Skeletal muscle tissue (tissue), 4 donors: ENCODE data around the gene NEURL3. TPM values are rescaled to one million over a fixed set of nuclear protein-coding genes. Genes with fewer than 3 reads are reported as not detected.
A peak's percentile ranks its signal among the peaks of the same experiment; 100 is the strongest.

Source experiments
- H3K27ac ChIP-seq: one replicate; pipeline ENCODE4 v1.7.0; 2013; ENCODE audit warnings: mild to moderate bottlenecking, low read depth, low read length, inconsistent platforms
- H3K27me3 ChIP-seq, 3 donors: one replicate each; pipeline ENCODE4 v1.7.0; 2013; ENCODE audit warnings: low read length in 3 of 3; ENCODE audit not compliant: control insufficient read depth in 3 of 3, insufficient read depth in 3 of 3
- H3K36me3 ChIP-seq, 3 donors: one replicate each; pipeline ENCODE4 v1.7.0; 2013; ENCODE audit warnings: low read length in 3 of 3; ENCODE audit not compliant: control insufficient read depth in 3 of 3, insufficient read depth in 3 of 3
- H3K4me1 ChIP-seq, 3 donors: one replicate each; pipeline ENCODE4 v1.7.0; 2013; ENCODE audit warnings: low read length in 3 of 3, mild to moderate bottlenecking in 3 of 3; ENCODE audit not compliant: control insufficient read depth in 3 of 3, insufficient read depth in 3 of 3
- H3K4me3 ChIP-seq, 3 donors: one replicate each; pipeline ENCODE4 v1.7.0; 2013; ENCODE audit warnings: low read length in 3 of 3
- H3K9ac ChIP-seq, 3 donors: one replicate each; pipeline ENCODE4 v1.7.0; 2013; ENCODE audit warnings: low read length in 3 of 3, mild to moderate bottlenecking in 3 of 3, moderate library complexity in 2 of 3, low read depth in 1 of 3
- H3K9me3 ChIP-seq, 3 donors: one replicate each; pipeline ENCODE4 v1.7.0; 2013; ENCODE audit warnings: low read length in 3 of 3; ENCODE audit not compliant: control insufficient read depth in 3 of 3
- total RNA-seq: library from RNA; depleted of rRNA; stranded (reverse); fragments of >200 nt; gene quantifications from one replicate; pipeline ENCODE4 v1.2.3, GENCODE V29; 2014
- donor health status: Osteomylitis.

The NEURL3 gene
- total RNA-seq, 1 donor from 2014 or later: not detected

DNA sequence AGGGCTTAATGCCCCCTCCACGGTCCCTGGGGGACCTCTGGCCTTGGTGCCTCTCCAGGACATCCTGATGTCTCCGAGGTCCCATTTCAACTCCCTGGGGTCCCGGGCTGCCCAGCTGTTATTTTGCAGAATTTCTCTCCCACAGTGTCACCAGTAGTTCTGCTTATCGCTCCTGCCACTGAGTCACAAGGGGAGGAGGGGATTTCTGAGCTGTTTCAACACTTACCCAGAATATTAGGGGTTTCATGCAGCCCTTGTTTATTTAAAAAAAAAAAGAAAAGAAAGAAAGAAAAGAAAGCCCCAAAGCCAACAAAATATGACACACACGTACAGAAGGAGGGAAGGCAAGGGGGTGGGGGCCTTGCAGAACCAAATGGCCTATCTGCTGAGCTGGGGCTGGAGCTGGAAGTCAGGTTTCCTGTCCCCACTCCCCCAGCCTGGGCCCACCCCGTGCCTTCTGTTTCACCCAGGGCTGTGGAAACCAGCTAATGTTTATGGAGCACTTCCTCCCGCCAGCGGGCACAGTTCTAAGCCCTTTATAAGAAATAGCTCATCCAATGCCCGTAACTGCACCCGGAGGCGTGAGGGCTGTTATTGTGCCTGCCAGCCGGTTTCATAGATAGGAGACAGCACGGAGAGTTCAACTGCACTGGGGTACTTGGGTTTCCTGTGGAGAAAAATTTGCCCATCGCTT is 23.0 kb upstream of the NEURL3 start:
- peak overlapping the region; percentile 54 to 60 (median 55) for H3K4me3 ChIP-seq
- peaks cover 49 to 56% (median 53%) of the 10 kb centered on the region in 3 donors for H3K4me1 ChIP-seq
- peak overlapping the region; percentile 68 to 84 (median 70) for H3K9ac ChIP-seq
- H3K27ac ChIP-seq: peak overlapping the region; percentile 97
- H3K9me3 ChIP-seq: no peaks in the 10 kb centered on the region
- no peaks in the 10 kb centered on the region for H3K27me3 ChIP-seq
- H3K36me3 ChIP-seq: no peaks in the 10 kb centered on the region

DNA sequence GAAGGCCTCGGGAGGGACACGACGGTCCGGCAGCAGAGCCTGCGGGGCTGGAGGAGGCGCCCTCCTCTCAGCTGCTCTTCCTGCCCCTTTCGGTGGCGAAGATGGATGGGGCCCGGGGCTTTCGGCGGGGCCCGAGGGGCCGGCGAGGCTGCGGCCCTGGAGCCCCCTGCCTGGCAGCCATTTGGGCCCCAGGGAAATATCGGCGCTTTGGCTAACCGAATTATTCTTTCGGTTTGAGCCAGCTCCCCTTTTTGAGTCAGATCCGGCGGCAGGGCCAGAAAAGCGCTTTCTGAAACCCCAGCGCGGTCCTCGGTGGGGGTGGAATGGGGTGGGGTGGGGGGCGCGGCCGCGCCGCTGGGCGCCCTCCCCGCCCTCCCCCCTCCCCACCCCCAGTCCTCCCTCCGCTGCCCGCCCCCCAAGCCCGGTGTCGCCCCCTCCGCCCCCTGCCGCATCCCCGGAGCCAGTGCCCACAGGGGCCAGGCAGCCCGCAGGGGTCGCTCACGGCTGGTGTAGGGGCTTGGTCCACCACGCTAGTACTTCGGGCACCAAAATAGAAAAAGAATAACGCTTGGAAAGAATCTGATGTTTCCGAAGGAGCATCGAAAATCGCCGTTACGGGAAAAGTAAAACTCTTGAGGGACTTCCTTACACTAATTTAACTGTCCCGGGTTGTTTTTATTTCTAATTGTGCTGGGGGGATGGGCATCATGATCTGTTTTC is 22.3 kb upstream of the NEURL3 start:
- H3K9ac ChIP-seq: peak overlapping the region; percentile 68 to 84 (median 70)
- H3K4me3 ChIP-seq: peak overlapping the region; percentile 56 to 60 (median 58)
- no peaks in the 10 kb centered on the region for H3K27me3 ChIP-seq
- no peaks in the 10 kb centered on the region for H3K36me3 ChIP-seq
- H3K4me1 ChIP-seq: peaks cover 42 to 49% (median 46%) of the 10 kb centered on the region in 3 donors
- peak overlapping the region; percentile 97 for H3K27ac ChIP-seq
- H3K9me3 ChIP-seq: no peaks in the 10 kb centered on the region

- Histone ChIP-seq H3K4me1 (peaks cover 37 to 42% (median 41%) of the 10 kb centered on the region in 3 donors), H3K27me3 (no peaks in the 10 kb centered on the region), H3K9ac (peak overlapping the region; percentile 57 to 73 (median 68)), H3K4me3 (peak overlapping the region; percentile 56 to 60 (median 58)), H3K9me3 (no peaks in the 10 kb centered on the region), H3K36me3 (no peaks in the 10 kb centered on the region), H3K27ac (peak overlapping the region; percentile 31)
Observed at GRCh38 chr2:96526615-96527285, 21.6 kb upstream of the NEURL3 start.

DNA sequence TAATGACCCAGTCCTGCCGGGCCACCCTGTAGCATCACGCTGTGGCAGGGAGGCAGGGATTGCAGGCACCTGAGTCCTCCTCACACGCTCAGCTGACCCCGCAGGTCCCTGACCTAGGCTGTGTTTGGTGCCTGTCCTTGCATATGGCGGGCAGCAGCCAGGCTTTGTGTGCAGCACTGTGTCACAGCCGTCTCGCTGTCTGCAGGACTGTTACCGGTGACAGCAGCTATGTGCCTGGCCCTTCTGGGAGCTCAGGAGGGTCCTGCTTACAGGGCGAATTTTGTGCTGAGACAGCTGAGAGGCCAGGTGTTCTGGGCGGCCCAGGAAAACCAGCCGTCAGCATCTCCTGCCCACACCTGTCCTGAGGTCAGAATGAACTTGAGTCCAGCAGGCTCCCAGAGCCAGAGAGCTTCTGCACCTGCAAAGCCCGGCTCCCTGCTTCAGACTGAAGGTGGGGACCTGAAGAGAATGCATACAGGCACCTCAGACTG is 21.0 kb upstream of the NEURL3 start:
- H3K9me3 ChIP-seq: no peaks in the 10 kb centered on the region
- H3K4me1 ChIP-seq: peaks cover 31 to 37% (median 35%) of the 10 kb centered on the region in 3 donors
- no peak overlapping the region for H3K27ac ChIP-seq

GRCh38 chr2:96525211-96525507 is 20.0 kb upstream of the NEURL3 start:
- Histone ChIP-seq H3K4me3 (no peak overlapping the region), H3K27me3 (no peaks in the 10 kb centered on the region), H3K9me3 (no peaks in the 10 kb centered on the region), H3K36me3 (no peaks in the 10 kb centered on the region), H3K27ac (no peak overlapping the region), H3K4me1 (peaks cover 25 to 32% (median 27%) of the 10 kb centered on the region in 3 donors), H3K9ac (no peak overlapping the region)

More for the DNA sequence above, 21.0 kb upstream of the NEURL3 start:
- Histone ChIP-seq H3K27me3 (no peaks in the 10 kb centered on the region), H3K4me3 (no peak overlapping the region), H3K36me3 (no peaks in the 10 kb centered on the region), H3K9ac (no peak overlapping the region)

DNA sequence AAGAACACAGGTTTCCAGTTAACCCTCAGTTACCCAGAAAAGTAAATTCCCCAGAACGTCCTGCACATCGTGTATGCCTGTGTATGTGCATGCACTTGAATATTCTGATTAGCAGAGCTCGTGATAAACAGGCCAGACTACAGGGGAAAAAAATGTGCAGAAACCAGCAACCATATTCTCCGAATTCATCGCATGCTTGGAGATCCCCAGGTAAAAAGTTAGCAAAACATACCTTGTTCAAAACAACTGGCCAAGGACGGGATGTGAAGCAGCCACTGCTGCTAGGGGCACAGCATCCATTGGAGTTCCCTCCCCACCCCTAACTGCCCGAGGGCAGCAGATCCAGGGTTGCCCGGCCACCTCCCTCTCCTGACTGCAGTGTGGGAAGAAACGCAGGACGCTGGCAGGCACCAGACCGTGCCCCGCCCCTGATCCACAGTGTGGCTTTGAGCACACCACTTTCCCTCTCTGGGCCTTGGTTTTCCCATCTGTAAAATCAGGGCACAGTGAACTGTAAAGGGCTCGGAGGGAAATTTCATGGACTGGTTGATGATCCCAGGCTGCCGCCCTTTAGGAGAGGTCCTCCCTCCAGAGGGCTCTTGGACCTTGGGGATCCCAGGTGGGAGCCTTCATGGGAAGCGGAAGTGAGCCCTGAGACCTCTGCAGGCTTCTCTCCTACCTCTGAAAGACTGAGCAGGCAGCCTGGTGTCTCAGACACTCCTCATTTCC is 19.5 kb upstream of the NEURL3 start:
- Histone ChIP-seq H3K4me3 (no peak overlapping the region), H3K9ac (no peak overlapping the region)

GRCh38 chr2:96523659-96524481 is 18.7 kb upstream of the NEURL3 start:
- H3K4me3 ChIP-seq: no peak overlapping the region
- no peak overlapping the region for H3K9ac ChIP-seq
- H3K27ac ChIP-seq: no peak overlapping the region
- H3K27me3 ChIP-seq: no peaks in the 10 kb centered on the region
- no peaks in the 10 kb centered on the region for H3K9me3 ChIP-seq
- peaks cover 12 to 20% (median 17%) of the 10 kb centered on the region in 3 donors for H3K4me1 ChIP-seq
- no peaks in the 10 kb centered on the region for H3K36me3 ChIP-seq

More for the DNA sequence above, 19.5 kb upstream of the NEURL3 start:
- Histone ChIP-seq H3K4me1 (peaks cover 20 to 27% (median 24%) of the 10 kb centered on the region in 3 donors), H3K9me3 (no peaks in the 10 kb centered on the region), H3K36me3 (no peaks in the 10 kb centered on the region), H3K27ac (no peak overlapping the region), H3K27me3 (no peaks in the 10 kb centered on the region)

DNA sequence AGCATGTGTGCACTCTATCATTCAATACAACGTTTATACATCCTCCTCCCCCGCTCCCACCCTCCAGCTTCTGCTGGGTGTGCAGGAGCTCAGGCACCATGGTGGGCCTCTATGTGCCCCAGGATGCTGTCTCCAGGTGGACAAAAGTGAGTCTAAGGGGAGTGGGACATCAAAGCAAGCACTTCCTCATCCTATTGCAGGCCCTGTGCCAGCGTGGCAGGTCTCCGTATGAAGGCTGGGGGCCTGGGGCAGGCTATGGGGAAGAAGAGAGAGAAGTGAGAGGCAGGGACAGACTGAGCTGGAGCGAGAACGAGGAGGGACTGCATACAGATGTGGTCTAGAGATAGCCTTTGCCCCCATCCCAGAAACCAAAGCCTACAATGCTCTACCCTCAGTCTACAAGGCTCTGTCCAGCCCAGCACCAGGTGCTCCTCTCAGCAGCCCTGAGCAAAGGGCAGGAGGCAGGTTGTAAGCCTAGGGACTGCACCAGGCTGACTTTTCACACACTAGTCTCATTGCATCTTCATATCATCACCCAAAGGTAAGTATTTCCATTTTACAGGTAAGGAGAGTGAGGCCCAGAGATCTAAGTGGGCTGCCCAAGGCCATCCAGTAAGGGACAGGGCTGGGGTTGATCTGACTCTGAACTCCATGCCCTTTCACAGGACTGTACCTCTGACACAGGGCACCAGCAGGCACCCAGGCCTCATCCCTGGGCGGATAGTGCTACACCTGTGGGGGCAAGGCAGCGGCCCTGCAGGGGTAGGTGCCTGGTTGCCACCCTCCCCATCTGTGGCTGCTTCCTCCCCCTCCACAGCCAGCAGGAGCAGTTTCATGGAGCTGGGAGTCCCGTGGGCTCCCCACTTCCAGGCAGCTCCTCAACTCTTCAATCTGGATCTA is 17.4 kb upstream of the NEURL3 start:
- H3K9me3 ChIP-seq: no peaks in the 10 kb centered on the region
- peaks cover 0 to 7% (median 5%) of the 10 kb centered on the region in 3 donors for H3K4me1 ChIP-seq
- H3K4me3 ChIP-seq: no peak overlapping the region
- H3K36me3 ChIP-seq: no peaks in the 10 kb centered on the region
- H3K9ac ChIP-seq: no peak overlapping the region
- H3K27ac ChIP-seq: no peak overlapping the region
- no peaks in the 10 kb centered on the region for H3K27me3 ChIP-seq
